LNCAP (cell line): ENCODE measurements around the gene PCLAF.

ENCODE experiments used
- TF ChIP-seq, protein P1 (sequence below): fragments of 450-650 bp; IDR thresholded peaks from 2 replicates; pipeline ENCODE4 v1.5.1; 2017; ENCODE audit warnings: mild to moderate bottlenecking

Gene PCLAF, protein sequence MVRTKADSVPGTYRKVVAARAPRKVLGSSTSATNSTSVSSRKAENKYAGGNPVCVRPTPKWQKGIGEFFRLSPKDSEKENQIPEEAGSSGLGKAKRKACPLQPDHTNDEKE

DNA sequence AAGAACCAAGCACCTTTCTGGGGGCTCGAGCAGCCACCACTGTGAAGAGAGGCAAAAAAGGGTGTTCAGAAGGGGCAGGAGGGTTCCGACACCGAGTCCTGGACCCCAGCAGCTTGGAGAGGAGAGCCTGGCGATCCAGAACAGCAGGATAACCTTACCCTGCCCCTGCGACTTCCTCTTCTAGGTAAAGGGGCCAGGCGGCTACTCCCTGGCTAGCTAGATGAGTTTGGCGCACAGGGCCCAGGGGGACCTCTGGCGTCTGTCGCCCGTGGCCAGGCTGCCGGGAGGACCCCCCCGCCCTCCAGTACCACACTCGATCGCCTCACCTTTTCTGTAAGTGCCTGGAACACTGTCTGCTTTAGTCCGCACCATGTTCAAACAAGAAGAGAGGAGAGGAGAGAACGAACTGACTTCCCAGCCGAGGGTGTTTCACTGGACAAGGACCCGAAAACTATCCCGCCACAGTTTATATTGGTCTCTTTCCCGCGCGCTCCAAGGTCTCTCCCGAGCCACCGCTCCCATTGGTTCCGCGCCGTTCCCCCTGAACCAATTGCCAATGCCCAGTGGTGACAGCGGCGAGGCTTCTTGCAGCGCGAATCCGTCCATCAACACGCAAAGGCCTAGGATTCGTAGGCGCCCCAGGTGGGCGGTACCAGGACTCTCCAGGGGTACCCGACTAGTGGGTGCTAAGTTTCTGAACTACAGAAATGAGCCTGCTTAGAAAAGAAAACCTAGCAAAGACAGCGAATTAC, at the start of gene PCLAF:
TSS of gene PCLAF (minus strand) at position 442 of the 752 bp plus-strand sequence. CDS start at position 372, 70 bp downstream.
- TF ChIP-seq, protein P1, sequence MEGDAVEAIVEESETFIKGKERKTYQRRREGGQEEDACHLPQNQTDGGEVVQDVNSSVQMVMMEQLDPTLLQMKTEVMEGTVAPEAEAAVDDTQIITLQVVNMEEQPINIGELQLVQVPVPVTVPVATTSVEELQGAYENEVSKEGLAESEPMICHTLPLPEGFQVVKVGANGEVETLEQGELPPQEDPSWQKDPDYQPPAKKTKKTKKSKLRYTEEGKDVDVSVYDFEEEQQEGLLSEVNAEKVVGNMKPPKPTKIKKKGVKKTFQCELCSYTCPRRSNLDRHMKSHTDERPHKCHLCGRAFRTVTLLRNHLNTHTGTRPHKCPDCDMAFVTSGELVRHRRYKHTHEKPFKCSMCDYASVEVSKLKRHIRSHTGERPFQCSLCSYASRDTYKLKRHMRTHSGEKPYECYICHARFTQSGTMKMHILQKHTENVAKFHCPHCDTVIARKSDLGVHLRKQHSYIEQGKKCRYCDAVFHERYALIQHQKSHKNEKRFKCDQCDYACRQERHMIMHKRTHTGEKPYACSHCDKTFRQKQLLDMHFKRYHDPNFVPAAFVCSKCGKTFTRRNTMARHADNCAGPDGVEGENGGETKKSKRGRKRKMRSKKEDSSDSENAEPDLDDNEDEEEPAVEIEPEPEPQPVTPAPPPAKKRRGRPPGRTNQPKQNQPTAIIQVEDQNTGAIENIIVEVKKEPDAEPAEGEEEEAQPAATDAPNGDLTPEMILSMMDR, result no peak

DNA sequence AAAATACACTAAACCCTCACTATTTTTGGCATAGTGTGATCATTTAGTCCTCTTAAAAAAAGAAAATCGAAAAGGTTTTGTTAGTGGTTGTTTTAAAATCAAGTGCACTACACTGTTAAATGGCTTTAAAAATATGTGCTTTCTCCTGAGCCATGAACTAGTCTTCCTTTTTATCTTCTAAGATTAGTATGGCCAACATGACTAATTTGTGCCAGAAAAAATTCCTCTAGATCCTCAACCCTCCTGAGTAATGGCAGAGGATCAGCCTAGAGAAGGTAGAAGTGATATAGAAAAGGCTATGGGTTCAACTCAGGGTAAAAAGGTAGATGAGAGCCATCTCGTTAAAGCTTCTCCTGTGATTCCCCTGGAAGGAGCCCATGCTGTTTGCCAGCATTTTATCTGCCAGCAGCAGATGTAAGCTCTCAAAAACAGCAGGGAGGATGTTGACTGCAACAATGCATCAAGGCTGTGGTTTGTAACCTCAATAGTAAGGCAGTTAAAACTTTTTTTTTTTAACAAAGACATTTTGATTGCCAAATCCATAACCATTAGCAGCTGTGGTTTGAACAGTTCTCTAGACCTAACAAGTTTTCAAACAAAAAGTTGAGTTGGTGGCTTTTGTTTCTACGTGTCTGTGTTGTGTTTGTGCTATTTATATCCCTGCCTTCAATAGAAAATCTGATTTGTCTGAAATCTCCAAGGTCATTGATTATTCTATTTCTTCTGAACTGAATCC, 48.9 kb upstream of the PCLAF start:
- TF ChIP-seq, protein P1, result no peak

DNA sequence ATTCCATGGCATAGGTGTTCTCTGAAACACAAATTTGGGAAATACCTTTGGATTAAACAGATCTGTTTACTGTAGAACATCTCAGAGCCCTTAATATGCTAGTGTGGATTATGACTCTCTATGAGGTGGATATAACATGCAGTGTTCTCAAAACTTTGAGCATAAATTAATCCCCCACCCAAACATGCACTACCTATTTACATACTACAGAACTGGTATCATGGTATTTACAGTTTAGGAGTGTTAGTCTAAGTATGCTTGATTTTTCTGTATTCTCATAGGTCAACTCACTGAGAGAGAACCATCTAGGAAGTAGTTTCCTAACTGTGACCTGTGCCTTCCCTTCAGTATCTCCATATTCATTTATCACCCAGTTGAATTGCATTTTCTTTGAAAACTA, 48.2 kb upstream of the PCLAF start:
- TF ChIP-seq, protein P1, result no peak

DNA sequence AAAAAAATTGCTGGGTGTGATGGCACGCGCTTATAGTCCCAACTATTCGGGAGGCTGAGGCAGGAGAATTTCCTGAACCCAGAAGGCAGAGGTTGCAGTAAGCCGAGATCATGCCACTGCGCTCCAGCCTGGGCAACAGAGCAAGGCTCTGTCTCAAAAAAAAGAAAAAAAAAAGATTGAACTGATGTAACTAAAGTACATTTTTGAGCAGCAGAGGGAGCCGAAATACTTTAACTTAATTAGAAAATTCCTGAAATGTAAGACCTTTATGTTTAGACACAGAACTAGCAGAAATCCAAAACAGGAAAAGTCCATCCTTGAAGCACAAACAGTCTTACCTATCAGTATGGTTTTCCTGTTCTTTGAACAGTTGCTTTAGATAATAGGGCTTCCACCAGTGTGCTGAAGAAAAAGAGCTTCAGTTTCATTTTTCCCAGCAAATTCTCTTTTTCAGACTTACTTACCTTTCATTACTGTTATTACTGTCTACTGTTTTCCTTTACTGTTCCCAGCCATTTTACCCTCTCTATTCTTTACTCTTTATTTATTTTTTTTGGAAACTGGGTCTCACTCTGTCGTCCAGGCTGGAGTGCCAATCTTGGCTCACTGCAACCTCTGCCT, 45.7 kb upstream of the PCLAF start:
- TF ChIP-seq, protein P1, result peak; percentile 40; the same call in 1 of the 2 replicates

DNA sequence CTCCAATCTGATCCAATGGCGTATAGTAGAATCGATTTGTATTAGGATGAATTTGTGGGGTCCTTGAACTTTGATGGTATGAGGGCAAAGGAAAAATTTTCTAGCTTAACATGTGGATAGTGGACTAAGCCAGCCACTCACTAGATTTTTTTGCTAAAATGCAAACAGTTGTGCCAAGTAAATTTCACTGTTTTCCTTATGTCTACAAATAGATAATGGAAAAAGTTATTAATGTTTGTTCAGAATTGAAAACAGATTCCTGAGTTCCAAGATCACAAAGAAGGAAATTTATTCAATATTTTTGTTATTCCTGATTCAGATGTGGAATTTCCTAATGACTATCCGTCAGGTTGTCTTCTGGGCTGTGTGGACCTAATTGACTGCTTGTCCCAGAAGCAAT, 44.0 kb upstream of the PCLAF start:
- TF ChIP-seq, protein P1, result no peak

DNA sequence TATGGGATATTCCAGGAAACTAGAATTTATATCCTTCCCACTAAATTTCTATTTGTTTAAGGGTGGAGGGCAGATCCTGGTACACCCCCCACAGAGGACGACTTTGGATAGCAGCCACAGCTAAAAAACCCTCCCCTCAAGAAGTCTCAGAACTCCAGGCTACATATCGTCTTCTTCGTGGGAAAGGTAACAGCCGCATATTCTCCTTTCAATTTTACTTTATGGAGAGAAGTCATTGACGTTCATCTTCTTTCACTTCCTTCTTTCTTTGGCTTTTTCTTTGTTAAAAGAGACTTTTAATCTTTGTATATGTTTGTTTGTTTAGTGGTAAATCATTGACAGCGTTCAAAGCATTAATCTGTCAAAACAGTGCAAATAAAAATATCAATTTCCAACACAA, 42.7 kb upstream of the PCLAF start:
- TF ChIP-seq, protein P1, result no peak

DNA sequence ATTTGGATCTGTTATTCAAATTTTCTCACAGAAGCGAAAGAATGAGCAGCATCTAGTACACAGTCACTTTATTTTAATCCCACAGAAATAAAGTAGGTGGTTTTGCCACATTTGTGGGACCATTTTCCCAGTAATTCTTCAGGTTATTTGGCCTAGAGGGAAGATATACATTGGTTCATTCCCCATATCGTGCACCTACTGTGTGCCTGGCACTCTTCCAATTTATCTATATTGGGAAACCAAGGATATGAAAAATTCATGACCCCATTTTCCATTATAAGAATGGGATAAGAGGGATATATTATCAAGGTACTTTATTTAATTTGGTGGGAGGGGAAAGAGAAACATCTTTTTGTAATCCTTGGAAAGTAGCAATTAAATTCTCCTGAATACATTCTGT, 41.5 kb upstream of the PCLAF start:
- TF ChIP-seq, protein P1, result no peak
